HG03108 (cell line): ENCODE results near the gene HUS1.
"Not testable (repeated sequence)": the region's sequence is repeated elsewhere in the genome, so short reads cannot be mapped to it uniquely, and the experiment has no call there.

Experiments used
- ATAC-seq: cut with Tn5 transposase; IDR thresholded peaks from one replicate; pipeline ENCODE4 v1.9.1; 2021; ENCODE audit warnings: moderate library complexity; ENCODE audit not compliant: unreplicated experiment

The HUS1 gene

GRCh38 chr7:47931005-47932004 is 48.1 kb downstream of the HUS1 start:
- ATAC-seq: no peak

GRCh38 chr7:47924266-47924665 is 55.1 kb downstream of the HUS1 start:
- no peak for ATAC-seq

DNA sequence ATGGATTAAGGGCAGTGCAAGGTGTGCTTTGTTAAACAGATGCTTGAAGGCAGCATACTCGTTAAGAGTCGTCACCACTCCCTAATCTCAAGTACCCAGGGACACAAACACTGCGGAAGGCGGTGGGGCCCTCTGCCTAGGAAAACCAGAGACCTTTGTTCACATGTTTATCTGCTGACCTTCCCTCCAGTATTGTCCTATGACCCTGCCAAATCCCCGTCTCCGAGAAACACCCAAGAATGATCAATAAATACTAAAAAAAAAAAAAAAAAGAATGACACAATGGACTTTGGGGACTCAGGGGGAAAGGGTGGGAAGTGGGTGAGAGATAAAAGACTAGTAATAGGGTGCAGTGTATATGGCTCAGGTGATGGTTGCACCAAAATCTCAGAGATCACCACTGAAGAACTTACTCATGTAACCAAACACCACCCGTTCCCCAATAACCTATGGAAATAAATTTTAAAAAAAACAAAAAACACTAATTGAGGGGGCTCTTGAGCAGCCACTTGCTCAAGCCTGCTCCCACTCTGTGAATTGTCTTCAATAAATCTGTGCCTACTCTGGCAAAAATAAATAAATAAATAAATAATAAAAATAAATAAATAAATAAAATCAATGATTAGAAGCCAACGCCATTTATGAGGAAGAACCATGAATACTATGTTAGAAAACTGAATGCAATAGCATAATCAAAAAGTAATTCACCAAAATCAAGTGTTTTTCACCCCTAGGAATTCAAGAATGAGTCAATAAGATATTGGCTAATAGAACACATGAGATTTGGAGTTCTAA is 56.1 kb downstream of the HUS1 start:
- not testable (repeated sequence) for ATAC-seq

- ATAC-seq: not testable (repeated sequence)
These were observed 62.9 kb downstream of the HUS1 start for GRCh38 chr7:47916514-47916913.

GRCh38 chr7:47915616-47915976 is 63.8 kb downstream of the HUS1 start:
- ATAC-seq: no peak

- ATAC-seq: no peak
These were observed 64.4 kb downstream of the HUS1 start for GRCh38 chr7:47914717-47915615.
